NT2/D1 (cell line): ENCODE data around the gene SLC9A8.

Experiments
- YY1 ChIP-seq: IDR thresholded peaks from 2 replicates; pipeline ENCODE4 v1.6.1; 2011; ENCODE audit not compliant: insufficient read length, insufficient read depth
- ZNF274 ChIP-seq: IDR thresholded peaks from 2 replicates; pipeline ENCODE4 v1.6.1; 2011; ENCODE audit warnings: mild to moderate bottlenecking, low read depth, low read length

DNA sequence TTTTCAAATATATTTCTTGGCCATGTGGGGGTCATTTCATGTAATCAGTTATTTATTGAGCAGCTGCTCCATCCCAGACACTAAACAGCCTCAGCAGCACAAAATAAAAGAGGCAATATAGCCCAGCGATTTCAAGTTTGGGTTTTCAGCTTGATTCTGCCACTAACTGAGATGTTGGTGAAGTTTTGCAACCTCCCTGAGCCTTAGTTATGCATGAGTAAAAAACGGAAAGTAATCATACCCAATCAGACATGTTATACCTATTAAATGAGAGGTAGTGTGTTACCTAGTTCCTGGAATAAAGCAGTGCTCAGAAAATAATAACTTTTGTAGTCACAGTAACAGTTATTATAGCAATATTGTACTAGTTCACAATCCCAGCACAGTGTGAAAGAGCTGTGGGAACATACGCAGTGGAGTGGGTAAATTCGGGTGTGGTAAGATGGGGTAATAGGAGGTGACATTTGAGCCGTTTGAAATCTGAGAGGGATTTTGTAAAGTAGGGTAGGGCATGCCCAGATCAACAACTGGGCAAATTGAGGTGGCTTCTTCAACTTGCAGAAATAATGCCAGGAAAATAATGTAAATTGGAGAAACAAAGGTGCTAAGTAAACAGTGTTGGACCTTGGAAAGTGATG, 1.5 kb downstream of the SLC9A8 start:
- TF ChIP-seq ZNF274: no peak
- TF ChIP-seq YY1: no peak
